RWPE2 (cell line): ENCODE data around the gene PCDHB11.
"Not testable (repeated sequence)": the region's sequence is repeated elsewhere in the genome, so short reads cannot be mapped to it uniquely, and the experiment has no call there.

ENCODE experiments used
- ATAC-seq: fragments of 200-7000 bp; cut with Tn5 transposase; 3 replicates; pipeline ENCODE4 v1.9.1; 2021; ENCODE audit warnings: low read depth
- DNase-seq: peaks from one replicate; pipeline ENCODE4 v3.0.0-alpha.2; 2020; ENCODE audit warnings: low spot score
- H3K27ac ChIP-seq: fragments of 450-650 bp; 2 replicates; pipeline ENCODE4 v1.5.1; 2017; ENCODE audit warnings: mild to moderate bottlenecking; ENCODE audit not compliant: poor library complexity, severe bottlenecking
- H3K27me3 ChIP-seq: fragments of 250-450 bp; sonication (Bioruptor Pico); 2 replicates; pipeline ENCODE4 v1.5.1; 2021; ENCODE audit warnings: mild to moderate bottlenecking, moderate library complexity; ENCODE audit not compliant: insufficient read depth, poor library complexity, severe bottlenecking
- H3K36me3 ChIP-seq: fragments of 250-450 bp; sonication (Bioruptor Pico); 2 replicates; pipeline ENCODE4 v1.5.1; 2020; ENCODE audit warnings: low read depth, mild to moderate bottlenecking, moderate library complexity
- H3K4me1 ChIP-seq: fragments of 250-450 bp; sonication (Bioruptor Pico); 2 replicates; pipeline ENCODE4 v1.5.1; 2021; ENCODE audit warnings: mild to moderate bottlenecking, moderate library complexity; ENCODE audit not compliant: insufficient read depth, poor library complexity, severe bottlenecking
- H3K4me3 ChIP-seq: fragments of 250-450 bp; sonication (Bioruptor Pico); 2 replicates; pipeline ENCODE4 v1.5.1; 2021; ENCODE audit warnings: mild to moderate bottlenecking, moderate library complexity; ENCODE audit not compliant: severe bottlenecking
- H3K9me3 ChIP-seq: fragments of 250-450 bp; sonication (Bioruptor Pico); 2 replicates; pipeline ENCODE4 v1.5.1; 2021; ENCODE audit warnings: mild to moderate bottlenecking, moderate library complexity; ENCODE audit not compliant: severe bottlenecking
- TF ChIP-seq, protein P1 (sequence below): fragments of 450-650 bp; IDR thresholded peaks from one replicate; pipeline ENCODE4 v1.5.1; 2017; ENCODE audit warnings: mild to moderate bottlenecking, moderate library complexity; ENCODE audit not compliant: poor library complexity, severe bottlenecking

PCDHB11 gene

GRCh38 chr5:141179371-141179770, 20.1 kb upstream of the PCDHB11 start:
- not testable (repeated sequence) for DNase-seq, H3K4me3 ChIP-seq, ATAC-seq, H3K4me1 ChIP-seq, H3K27ac ChIP-seq, H3K36me3 ChIP-seq
- Histone ChIP-seq H3K9me3 (peaks cover 17% of the 10 kb centered on the region), H3K27me3 (peaks cover 75% of the 10 kb centered on the region)

GRCh38 chr5:141179876-141180275, 19.6 kb upstream of the PCDHB11 start:
- H3K4me1 ChIP-seq, H3K27ac ChIP-seq, DNase-seq, H3K4me3 ChIP-seq, H3K36me3 ChIP-seq, ATAC-seq: not testable (repeated sequence)
- Histone ChIP-seq H3K27me3 (peaks cover 78% of the 10 kb centered on the region), H3K9me3 (peaks cover 16% of the 10 kb centered on the region)

- TF ChIP-seq, protein P1, sequence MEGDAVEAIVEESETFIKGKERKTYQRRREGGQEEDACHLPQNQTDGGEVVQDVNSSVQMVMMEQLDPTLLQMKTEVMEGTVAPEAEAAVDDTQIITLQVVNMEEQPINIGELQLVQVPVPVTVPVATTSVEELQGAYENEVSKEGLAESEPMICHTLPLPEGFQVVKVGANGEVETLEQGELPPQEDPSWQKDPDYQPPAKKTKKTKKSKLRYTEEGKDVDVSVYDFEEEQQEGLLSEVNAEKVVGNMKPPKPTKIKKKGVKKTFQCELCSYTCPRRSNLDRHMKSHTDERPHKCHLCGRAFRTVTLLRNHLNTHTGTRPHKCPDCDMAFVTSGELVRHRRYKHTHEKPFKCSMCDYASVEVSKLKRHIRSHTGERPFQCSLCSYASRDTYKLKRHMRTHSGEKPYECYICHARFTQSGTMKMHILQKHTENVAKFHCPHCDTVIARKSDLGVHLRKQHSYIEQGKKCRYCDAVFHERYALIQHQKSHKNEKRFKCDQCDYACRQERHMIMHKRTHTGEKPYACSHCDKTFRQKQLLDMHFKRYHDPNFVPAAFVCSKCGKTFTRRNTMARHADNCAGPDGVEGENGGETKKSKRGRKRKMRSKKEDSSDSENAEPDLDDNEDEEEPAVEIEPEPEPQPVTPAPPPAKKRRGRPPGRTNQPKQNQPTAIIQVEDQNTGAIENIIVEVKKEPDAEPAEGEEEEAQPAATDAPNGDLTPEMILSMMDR, result no peak
- H3K27me3 ChIP-seq, result peaks cover 78% of the 10 kb centered on the region
- H3K9me3 ChIP-seq, result peaks cover 13% of the 10 kb centered on the region
- no peak overlapping the region for H3K27ac ChIP-seq
- ATAC-seq (no peak), DNase-seq (no peak)
- no peaks in the 10 kb centered on the region for H3K4me1 ChIP-seq
- H3K4me3 ChIP-seq, result no peak overlapping the region
- H3K36me3 ChIP-seq, result no peaks in the 10 kb centered on the region
Measured at GRCh38 chr5:141180313-141180712, 19.1 kb upstream of the PCDHB11 start.

DNA sequence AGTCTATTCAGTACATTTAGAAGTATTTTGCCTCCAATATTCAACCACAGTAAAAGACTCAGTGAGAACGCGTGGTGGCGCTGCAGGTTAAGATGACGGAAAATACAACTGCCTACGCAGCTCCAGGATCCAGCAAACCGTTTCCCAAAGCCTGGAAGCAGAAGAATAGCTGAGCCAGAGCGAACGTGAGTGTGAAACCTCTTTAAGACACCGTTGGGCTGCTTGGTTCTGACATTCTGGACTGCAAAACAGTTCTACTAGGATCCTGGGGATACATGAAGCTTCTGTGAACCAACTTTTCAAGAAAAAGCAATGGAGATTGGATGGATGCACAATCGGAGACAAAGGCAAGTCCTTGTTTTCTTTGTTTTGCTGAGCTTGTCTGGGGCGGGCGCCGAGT, 17.2 kb upstream of the PCDHB11 start, which contains the start of gene PCDHB16:
PCDHB16 (plus strand) TSS at position 140 of the 400 bp plus-strand sequence; CDS start at position 313, 173 bp downstream.
- ATAC-seq (no peak), DNase-seq (no peak)
- Histone ChIP-seq H3K4me1 (no peaks in the 10 kb centered on the region), H3K27me3 (peaks cover 78% of the 10 kb centered on the region), H3K4me3 (no peak within 1 kb of the TSS), H3K27ac (no peak within 1 kb of the TSS), H3K9me3 (peaks cover 2% of the 10 kb centered on the region), H3K36me3 (no peaks in the 10 kb centered on the region)
- TF ChIP-seq, protein P1, result peak; percentile 21

DNA sequence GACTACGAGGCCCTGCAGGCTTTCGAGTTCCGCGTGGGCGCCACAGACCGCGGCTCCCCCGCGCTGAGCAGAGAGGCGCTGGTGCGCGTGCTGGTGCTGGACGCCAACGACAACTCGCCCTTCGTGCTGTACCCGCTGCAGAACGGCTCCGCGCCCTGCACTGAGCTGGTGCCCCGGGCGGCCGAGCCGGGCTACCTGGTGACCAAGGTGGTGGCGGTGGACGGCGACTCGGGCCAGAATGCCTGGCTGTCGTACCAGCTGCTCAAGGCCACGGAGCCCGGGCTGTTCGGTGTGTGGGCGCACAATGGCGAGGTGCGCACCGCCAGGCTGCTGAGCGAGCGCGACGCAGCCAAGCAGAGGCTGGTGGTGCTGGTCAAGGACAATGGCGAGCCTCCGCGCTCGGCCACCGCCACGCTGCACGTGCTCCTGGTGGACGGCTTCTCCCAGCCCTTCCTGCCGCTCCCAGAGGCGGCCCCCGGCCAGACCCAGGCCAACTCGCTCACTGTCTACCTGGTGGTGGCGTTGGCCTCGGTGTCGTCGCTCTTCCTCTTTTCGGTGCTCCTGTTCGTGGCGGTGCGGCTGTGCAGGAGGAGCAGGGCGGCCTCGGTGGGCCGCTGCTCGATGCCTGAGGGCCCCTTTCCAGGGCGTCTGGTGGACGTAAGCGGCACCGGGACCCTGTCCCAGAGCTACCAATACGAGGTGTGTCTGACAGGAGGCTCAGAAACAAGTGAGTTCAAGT, 15.1 kb upstream of the PCDHB11 start:
- not testable (repeated sequence) for H3K27ac ChIP-seq, DNase-seq, ATAC-seq, H3K36me3 ChIP-seq, H3K4me3 ChIP-seq, H3K4me1 ChIP-seq, H3K9me3 ChIP-seq
- H3K27me3 ChIP-seq, result peaks cover 78% of the 10 kb centered on the region

- DNase-seq, result no peak
- Histone ChIP-seq H3K4me3 (no peak within 1 kb of the TSS), H3K27me3 (peaks cover 84% of the 10 kb centered on the region), H3K9me3 (peaks cover 2% of the 10 kb centered on the region), H3K27ac (no peak within 1 kb of the TSS), H3K4me1 (no peaks in the 10 kb centered on the region), H3K36me3 (no peaks in the 10 kb centered on the region)
- no peak for ATAC-seq
- TF ChIP-seq, protein P1, result peak; percentile 63
Measured at GRCh38 chr5:141186897-141187512, 12.4 kb upstream of the PCDHB11 start, which contains the start of gene PCDHB9. PCDHB9 (plus strand) TSS chr5:141187161; CDS start chr5:141187319, 158 bp downstream.

DNA sequence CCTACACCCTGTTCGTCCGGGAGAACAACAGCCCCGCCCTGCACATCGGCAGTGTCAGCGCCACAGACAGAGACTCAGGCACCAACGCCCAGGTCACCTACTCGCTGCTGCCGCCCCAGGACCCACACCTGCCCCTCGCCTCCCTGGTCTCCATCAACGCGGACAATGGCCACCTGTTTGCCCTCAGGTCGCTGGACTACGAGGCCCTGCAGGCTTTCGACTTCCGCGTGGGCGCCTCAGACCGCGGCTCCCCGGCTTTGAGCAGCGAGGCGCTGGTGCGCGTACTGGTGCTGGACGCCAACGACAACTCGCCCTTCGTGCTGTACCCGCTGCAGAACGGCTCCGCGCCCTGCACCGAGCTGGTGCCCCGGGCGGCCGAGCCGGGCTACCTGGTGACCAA, 10.7 kb upstream of the PCDHB11 start:
- ATAC-seq, H3K9me3 ChIP-seq, H3K4me1 ChIP-seq, H3K4me3 ChIP-seq, DNase-seq, H3K27ac ChIP-seq, H3K36me3 ChIP-seq: not testable (repeated sequence)
- peaks cover 79% of the 10 kb centered on the region for H3K27me3 ChIP-seq

- ATAC-seq, H3K4me1 ChIP-seq, H3K9me3 ChIP-seq, H3K4me3 ChIP-seq, H3K27ac ChIP-seq, H3K36me3 ChIP-seq, DNase-seq: not testable (repeated sequence)
- H3K27me3 ChIP-seq, result peaks cover 79% of the 10 kb centered on the region
Measured at GRCh38 chr5:141189131-141189530, 10.3 kb upstream of the PCDHB11 start.
